Measurements from ENCODE around the gene MCM3AP. TPM values are rescaled to one million over a fixed set of nuclear protein-coding genes. Genes with fewer than 3 reads are reported as not detected.

Gene MCM3AP
- total RNA-seq, 1 donor: 60.9 TPM

GRCh38 chr21:46291561-46291960 lies 6.2 kb upstream of the MCM3AP start:
- no peak for DNase-seq (ENCODE audit: low read depth)
- no peak overlapping the region for H3K4me3 ChIP-seq (ENCODE audit: low read depth, low read length)
- no peak for TF ChIP-seq CTCF (IDR thresholded peaks at IDR 0.05; ENCODE audit: insufficient read depth, low read depth, low read length)

- TF ChIP-seq CTCF (IDR thresholded peaks at IDR 0.05; ENCODE audit: insufficient read depth, low read depth, low read length): no peak
- no peak overlapping the region for H3K4me3 ChIP-seq (ENCODE audit: low read depth, low read length)
- DNase-seq (ENCODE audit: low read depth): no peak
Measured at GRCh38 chr21:46289655-46290179, 4.3 kb upstream of the MCM3AP start.

- no peak for TF ChIP-seq CTCF (IDR thresholded peaks at IDR 0.05; ENCODE audit: insufficient read depth, low read depth, low read length)
- DNase-seq (ENCODE audit: low read depth): no peak
- peak overlapping the region; percentile 79 for H3K4me3 ChIP-seq (ENCODE audit: low read depth, low read length)
Measured at GRCh38 chr21:46287541-46287940, 2.1 kb upstream of the MCM3AP start.

- peak overlapping the region; percentile 79 for H3K4me3 ChIP-seq (ENCODE audit: low read depth, low read length)
- TF ChIP-seq CTCF (IDR thresholded peaks at IDR 0.05; ENCODE audit: insufficient read depth, low read depth, low read length): no peak
- peak; percentile 74 for DNase-seq (ENCODE audit: low read depth)
Measured at GRCh38 chr21:46286648-46287002, 1.2 kb upstream of the MCM3AP start.

- H3K4me3 ChIP-seq (ENCODE audit: low read depth, low read length): peak within 1 kb of the TSS; percentile 79
- peak; percentile 93 for DNase-seq (ENCODE audit: low read depth)
- peak; percentile 38 for TF ChIP-seq CTCF (IDR thresholded peaks at IDR 0.05; ENCODE audit: insufficient read depth, low read depth, low read length)
Measured at GRCh38 chr21:46285761-46286647, 593 bp upstream of the MCM3AP start, which contains the start of gene YBEY. Gene YBEY, plus strand, starts transcription at chr21:46286342. Its CDS starts 572 bp downstream, at chr21:46286914.

GRCh38 chr21:46284733-46285132 lies 678 bp downstream of the MCM3AP start:
- H3K4me3 ChIP-seq (ENCODE audit: low read depth, low read length): peak overlapping the region; percentile 79
- no peak for DNase-seq (ENCODE audit: low read depth)
- TF ChIP-seq CTCF (IDR thresholded peaks at IDR 0.05; ENCODE audit: insufficient read depth, low read depth, low read length): no peak

Data from fibroblast of villous mesenchyme (primary cell).